ENCODE results near the gene IL17B.

Gene IL17B

DNA sequence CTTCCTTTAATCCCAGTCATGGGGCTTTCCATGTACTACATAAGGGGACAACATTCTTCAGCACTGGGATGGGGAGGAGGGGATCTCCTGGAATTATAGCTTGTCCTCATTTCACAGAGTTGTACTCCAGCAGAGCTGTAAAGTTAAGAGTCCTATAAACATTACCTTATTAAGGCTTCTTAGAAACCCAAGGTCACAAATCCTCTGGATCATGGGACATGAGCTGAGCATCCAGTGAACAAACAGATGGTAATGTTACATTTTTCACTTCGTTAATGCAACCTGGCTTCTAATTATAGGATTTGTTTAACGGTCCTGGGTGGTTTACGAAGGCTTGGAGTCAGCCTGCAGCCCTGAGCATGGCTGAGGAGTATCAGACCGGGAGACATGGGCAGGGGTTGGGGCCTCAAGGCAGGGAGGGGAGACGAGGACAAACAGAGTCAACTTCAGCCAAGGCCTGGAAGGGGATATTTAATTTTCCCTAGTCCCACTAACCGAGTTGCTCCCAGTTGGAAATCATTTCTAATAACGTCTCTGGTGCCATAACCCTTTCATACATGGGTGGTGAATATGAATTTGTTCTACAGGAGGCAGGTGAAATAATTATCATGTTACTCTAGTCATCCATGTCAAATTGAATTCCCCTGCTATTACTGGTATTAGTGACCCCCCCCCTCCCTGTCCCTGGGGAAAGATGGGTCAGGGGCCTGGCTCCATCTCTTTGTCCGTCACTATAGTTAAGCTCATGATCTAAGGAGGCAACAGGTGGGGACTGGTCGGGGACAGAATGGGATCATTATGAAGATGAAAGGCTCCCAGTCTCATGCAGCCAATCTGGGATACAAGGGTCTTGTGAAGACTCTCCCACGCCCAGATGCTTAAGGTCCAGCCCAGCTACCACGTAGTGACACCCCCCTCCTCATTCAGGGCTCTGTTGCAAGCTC is 10.7 kb upstream of the IL17B start:
- in situ Hi-C loops (cut with MboI; ENCODE audit: low sequenced_read_pairs, unreplicated experiment), result no loop called here
- DNase-seq (ENCODE audit: low spot score), result no peak
- TF ChIP-seq, protein P1, sequence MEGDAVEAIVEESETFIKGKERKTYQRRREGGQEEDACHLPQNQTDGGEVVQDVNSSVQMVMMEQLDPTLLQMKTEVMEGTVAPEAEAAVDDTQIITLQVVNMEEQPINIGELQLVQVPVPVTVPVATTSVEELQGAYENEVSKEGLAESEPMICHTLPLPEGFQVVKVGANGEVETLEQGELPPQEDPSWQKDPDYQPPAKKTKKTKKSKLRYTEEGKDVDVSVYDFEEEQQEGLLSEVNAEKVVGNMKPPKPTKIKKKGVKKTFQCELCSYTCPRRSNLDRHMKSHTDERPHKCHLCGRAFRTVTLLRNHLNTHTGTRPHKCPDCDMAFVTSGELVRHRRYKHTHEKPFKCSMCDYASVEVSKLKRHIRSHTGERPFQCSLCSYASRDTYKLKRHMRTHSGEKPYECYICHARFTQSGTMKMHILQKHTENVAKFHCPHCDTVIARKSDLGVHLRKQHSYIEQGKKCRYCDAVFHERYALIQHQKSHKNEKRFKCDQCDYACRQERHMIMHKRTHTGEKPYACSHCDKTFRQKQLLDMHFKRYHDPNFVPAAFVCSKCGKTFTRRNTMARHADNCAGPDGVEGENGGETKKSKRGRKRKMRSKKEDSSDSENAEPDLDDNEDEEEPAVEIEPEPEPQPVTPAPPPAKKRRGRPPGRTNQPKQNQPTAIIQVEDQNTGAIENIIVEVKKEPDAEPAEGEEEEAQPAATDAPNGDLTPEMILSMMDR (IDR thresholded peaks at IDR 0.05; ENCODE audit: borderline replicate concordance, control extremely low read depth, extremely low read depth, insufficient read depth, missing control alignments), result no peak

DNA sequence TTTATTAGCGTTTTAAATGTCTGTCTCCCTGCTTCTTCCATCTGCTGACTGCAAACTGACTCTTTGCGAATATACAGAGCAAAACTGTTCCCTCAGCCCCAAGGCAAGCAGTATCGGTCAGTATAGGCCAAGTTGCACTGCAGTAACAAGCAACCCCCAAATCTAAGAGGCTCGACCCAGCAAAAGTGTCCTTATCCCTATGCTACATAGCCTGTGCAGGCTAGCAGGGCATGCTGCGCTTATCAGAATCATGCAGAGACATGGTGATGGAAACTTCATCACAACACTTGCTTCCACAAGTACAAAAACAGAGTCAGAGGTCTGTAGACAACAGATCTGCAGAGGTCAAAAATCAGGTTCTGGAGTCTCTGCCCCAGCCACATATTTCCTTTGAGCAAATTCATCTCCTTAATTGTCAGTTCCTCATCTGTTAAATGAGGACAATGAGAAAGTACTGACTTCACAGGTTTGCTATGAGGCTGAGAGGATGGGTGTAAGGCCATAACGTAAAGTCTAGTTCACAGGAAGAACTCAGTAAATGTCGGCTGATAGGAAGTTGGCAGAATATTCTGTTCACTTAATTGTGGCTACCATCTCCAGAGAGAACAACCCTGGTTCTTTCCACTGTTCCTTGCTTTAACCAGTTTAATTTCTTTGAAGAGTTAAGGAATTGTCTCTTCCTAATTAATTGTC is 9.6 kb upstream of the IL17B start:
- in situ Hi-C loops (cut with MboI; ENCODE audit: low sequenced_read_pairs, unreplicated experiment), result no loop called here
- DNase-seq (ENCODE audit: low spot score), result no peak
- TF ChIP-seq, protein P1 (IDR thresholded peaks at IDR 0.05; ENCODE audit: borderline replicate concordance, control extremely low read depth, extremely low read depth, insufficient read depth, missing control alignments), result no peak

DNA sequence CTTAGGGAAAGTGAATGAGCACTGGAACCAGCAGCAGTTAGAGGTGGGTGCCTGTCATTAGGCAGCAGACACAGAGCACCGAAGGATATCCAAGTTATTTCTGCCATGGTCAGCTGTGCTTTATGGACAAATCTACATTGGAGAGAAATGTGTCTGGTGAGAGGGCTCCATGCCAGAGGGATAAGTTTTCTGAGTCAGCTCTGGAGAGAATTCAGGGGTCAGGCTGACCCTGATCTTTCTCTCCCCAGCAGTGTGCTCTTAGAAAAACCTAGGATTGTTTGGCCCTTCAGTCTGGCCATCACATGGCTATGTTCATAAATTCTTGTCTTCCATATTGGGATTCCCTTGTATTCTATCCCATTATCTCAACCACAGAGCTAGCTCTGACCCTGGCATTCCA is 8.9 kb upstream of the IL17B start:
- in situ Hi-C loops (cut with MboI; ENCODE audit: low sequenced_read_pairs, unreplicated experiment), result no loop called here
- TF ChIP-seq, protein P1 (IDR thresholded peaks at IDR 0.05; ENCODE audit: borderline replicate concordance, control extremely low read depth, extremely low read depth, insufficient read depth, missing control alignments), result no peak
- DNase-seq (ENCODE audit: low spot score), result no peak

DNA sequence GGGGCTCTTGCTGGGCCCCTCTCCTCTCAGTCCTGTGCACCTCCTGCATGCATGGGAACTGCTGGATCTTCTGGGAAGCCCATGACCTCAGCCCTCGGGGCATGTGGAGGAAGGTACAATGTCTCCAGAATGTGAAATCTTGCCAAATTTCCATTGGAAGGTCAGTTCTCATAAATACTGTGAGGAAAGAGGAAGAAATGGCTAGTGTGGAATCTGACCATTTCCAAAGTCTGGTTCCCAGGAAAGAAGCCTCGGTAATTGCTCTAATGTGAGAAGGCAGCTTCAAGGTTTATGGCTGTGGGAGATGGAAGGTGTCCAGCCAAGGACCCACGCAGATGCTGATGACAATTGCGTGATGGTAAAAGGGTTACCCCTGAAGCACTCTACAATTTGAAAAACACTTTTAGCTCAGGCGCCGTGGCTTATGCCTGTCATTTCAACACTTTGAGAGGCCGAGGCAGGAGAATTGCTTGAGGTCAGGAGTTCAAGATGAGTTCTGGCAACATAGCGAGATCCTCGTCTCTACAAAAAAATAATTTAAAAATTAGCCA is 8.1 kb upstream of the IL17B start:
- no peak for DNase-seq (ENCODE audit: low spot score)
- in situ Hi-C loops (cut with MboI; ENCODE audit: low sequenced_read_pairs, unreplicated experiment), result no loop called here
- TF ChIP-seq, protein P1 (IDR thresholded peaks at IDR 0.05; ENCODE audit: borderline replicate concordance, control extremely low read depth, extremely low read depth, insufficient read depth, missing control alignments), result no peak

DNA sequence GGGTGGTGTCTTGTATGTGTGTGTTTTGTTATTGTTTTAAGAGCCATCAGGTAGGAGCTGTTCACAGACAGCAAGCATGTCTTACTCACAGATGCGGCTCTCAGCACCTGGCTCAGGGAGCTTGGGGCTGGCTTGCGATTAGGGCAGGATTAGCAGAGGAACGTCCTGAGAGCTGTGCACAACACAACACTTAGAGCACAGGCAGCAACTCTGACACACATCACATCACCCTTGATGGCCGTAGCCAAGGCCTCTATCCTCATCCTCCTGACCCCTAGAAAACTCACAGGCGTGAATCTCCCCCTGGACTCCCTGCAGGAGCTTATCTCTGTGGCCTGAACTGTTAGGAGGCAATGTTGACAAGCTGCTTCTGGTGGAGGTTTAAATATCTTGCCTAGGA is 7.1 kb upstream of the IL17B start:
- in situ Hi-C loops (cut with MboI; ENCODE audit: low sequenced_read_pairs, unreplicated experiment), result no loop called here
- TF ChIP-seq, protein P1 (IDR thresholded peaks at IDR 0.05; ENCODE audit: borderline replicate concordance, control extremely low read depth, extremely low read depth, insufficient read depth, missing control alignments), result no peak
- no peak for DNase-seq (ENCODE audit: low spot score)

DNA sequence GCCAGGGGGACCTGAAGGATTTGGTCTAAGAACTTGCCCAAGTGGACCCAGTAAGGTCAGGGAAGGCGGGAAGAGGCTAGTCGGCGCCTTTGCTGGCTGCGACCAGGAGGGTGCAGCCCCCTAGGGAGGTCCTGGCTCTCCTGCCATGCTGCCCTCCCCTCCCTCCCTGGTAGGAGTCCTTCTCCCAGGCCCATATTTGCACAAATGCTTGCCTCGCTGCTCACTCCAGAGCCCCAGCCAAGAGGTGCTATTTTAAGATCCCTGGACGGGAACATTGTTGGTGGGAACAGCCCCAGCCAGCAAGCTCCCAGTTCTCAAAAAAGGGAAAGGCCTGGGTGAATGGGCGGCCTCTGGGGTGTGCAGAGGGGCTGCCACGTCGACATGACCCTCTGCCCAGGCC is 4.3 kb upstream of the IL17B start:
- TF ChIP-seq, protein P1 (IDR thresholded peaks at IDR 0.05; ENCODE audit: borderline replicate concordance, control extremely low read depth, extremely low read depth, insufficient read depth, missing control alignments), result no peak
- no peak for DNase-seq (ENCODE audit: low spot score)
- in situ Hi-C loops (cut with MboI; ENCODE audit: low sequenced_read_pairs, unreplicated experiment), result no loop called here

Data from GM13976 (cell line).